HUES48 (cell line): ENCODE results near the gene SLMAP.

Experiments
- H3K27ac ChIP-seq: one replicate; pipeline ENCODE4 v1.7.0; 2013; ENCODE audit warnings: low read depth, low read length, inconsistent platforms
- H3K27me3 ChIP-seq: 2 replicates; pipeline ENCODE4 v1.6.1; 2013; ENCODE audit warnings: mild to moderate bottlenecking, low read length; ENCODE audit not compliant: control insufficient read depth, insufficient read depth
- H3K36me3 ChIP-seq: 2 replicates; pipeline ENCODE4 v1.6.1; 2013; ENCODE audit warnings: low read length; ENCODE audit not compliant: control insufficient read depth, insufficient read depth
- H3K4me1 ChIP-seq: 2 replicates; pipeline ENCODE4 v1.6.1; 2013; ENCODE audit warnings: mild to moderate bottlenecking, low read length; ENCODE audit not compliant: control insufficient read depth, insufficient read depth
- H3K4me3 ChIP-seq: 2 replicates; pipeline ENCODE4 v1.5.1; 2013; ENCODE audit warnings: mild to moderate bottlenecking, low read depth, low read length
- H3K9ac ChIP-seq: 2 replicates; pipeline ENCODE4 v1.6.1; 2013; ENCODE audit warnings: mild to moderate bottlenecking, low read depth, low read length, moderate library complexity
- H3K9me3 ChIP-seq: 2 replicates; pipeline ENCODE4 v1.6.1; 2013; ENCODE audit warnings: low read length; ENCODE audit not compliant: control insufficient read depth, insufficient read depth

Gene SLMAP

GRCh38 chr3:57889807-57890206 is 133.7 kb downstream of the SLMAP start:
- H3K9me3 ChIP-seq: no peaks in the 10 kb centered on the region
- 0 out of 2 replicates have a peak, but pooled peaks cover 7% of the 10 kb centered on the region for H3K36me3 ChIP-seq
- no peak overlapping the region for H3K9ac ChIP-seq
- no peaks in the 10 kb centered on the region for H3K27me3 ChIP-seq
- H3K27ac ChIP-seq: no peak overlapping the region
- no peak overlapping the region for H3K4me3 ChIP-seq
- H3K4me1 ChIP-seq: no peaks in the 10 kb centered on the region

- Histone ChIP-seq H3K27me3 (no peaks in the 10 kb centered on the region), H3K9ac (no peak overlapping the region), H3K9me3 (no peaks in the 10 kb centered on the region), H3K36me3 (0 out of 2 replicates have a peak, but pooled peaks cover 7% of the 10 kb centered on the region), H3K4me1 (no peaks in the 10 kb centered on the region), H3K4me3 (no peak overlapping the region), H3K27ac (no peak overlapping the region)
These were observed 134.8 kb downstream of the SLMAP start for GRCh38 chr3:57890874-57891273.

- no peak overlapping the region for H3K27ac ChIP-seq
- H3K27me3 ChIP-seq: no peaks in the 10 kb centered on the region
- no peak overlapping the region for H3K4me3 ChIP-seq
- no peaks in the 10 kb centered on the region for H3K9me3 ChIP-seq
- no peak overlapping the region for H3K9ac ChIP-seq
- H3K4me1 ChIP-seq: no peaks in the 10 kb centered on the region
- H3K36me3 ChIP-seq: peaks cover 15% of the 10 kb centered on the region
These were observed 136.3 kb downstream of the SLMAP start for GRCh38 chr3:57892423-57892822.

- H3K4me1 ChIP-seq: no peaks in the 10 kb centered on the region
- H3K4me3 ChIP-seq: no peak overlapping the region
These were observed 137.0 kb downstream of the SLMAP start for GRCh38 chr3:57893156-57893555.

GRCh38 chr3:57893668-57894067 is 137.6 kb downstream of the SLMAP start:
- Histone ChIP-seq H3K9me3 (no peaks in the 10 kb centered on the region), H3K4me1 (no peaks in the 10 kb centered on the region), H3K9ac (no peak overlapping the region), H3K36me3 (peaks cover 11% of the 10 kb centered on the region), H3K27ac (no peak overlapping the region), H3K4me3 (no peak overlapping the region), H3K27me3 (no peaks in the 10 kb centered on the region)

More at GRCh38 chr3:57893156-57893555, 137.0 kb downstream of the SLMAP start:
- Histone ChIP-seq H3K36me3 (peaks cover 11% of the 10 kb centered on the region), H3K27me3 (no peaks in the 10 kb centered on the region), H3K9me3 (no peaks in the 10 kb centered on the region), H3K27ac (no peak overlapping the region), H3K9ac (no peak overlapping the region)

GRCh38 chr3:57896031-57896430 is 139.9 kb downstream of the SLMAP start:
- Histone ChIP-seq H3K9me3 (no peaks in the 10 kb centered on the region), H3K27me3 (no peaks in the 10 kb centered on the region), H3K36me3 (peaks cover 16% of the 10 kb centered on the region), H3K9ac (no peak overlapping the region), H3K4me3 (no peak overlapping the region), H3K27ac (no peak overlapping the region), H3K4me1 (no peaks in the 10 kb centered on the region)

GRCh38 chr3:57896691-57897090 is 140.6 kb downstream of the SLMAP start:
- no peaks in the 10 kb centered on the region for H3K9me3 ChIP-seq
- H3K27ac ChIP-seq: no peak overlapping the region
- no peak overlapping the region for H3K4me3 ChIP-seq
- H3K4me1 ChIP-seq: no peaks in the 10 kb centered on the region
- H3K27me3 ChIP-seq: no peaks in the 10 kb centered on the region
- H3K9ac ChIP-seq: no peak overlapping the region
- peaks cover 16% of the 10 kb centered on the region for H3K36me3 ChIP-seq

GRCh38 chr3:57900786-57901185 is 144.7 kb downstream of the SLMAP start:
- H3K27me3 ChIP-seq: no peaks in the 10 kb centered on the region
- no peaks in the 10 kb centered on the region for H3K9me3 ChIP-seq
- no peak overlapping the region for H3K27ac ChIP-seq
- H3K9ac ChIP-seq: no peak overlapping the region
- no peak overlapping the region for H3K4me3 ChIP-seq
- H3K4me1 ChIP-seq: no peaks in the 10 kb centered on the region
- H3K36me3 ChIP-seq: peaks cover 20% of the 10 kb centered on the region

- no peaks in the 10 kb centered on the region for H3K4me1 ChIP-seq
- H3K4me3 ChIP-seq: no peak overlapping the region
- H3K27me3 ChIP-seq: no peaks in the 10 kb centered on the region
- H3K9ac ChIP-seq: no peak overlapping the region
- H3K9me3 ChIP-seq: no peaks in the 10 kb centered on the region
- no peak overlapping the region for H3K27ac ChIP-seq
- peaks cover 20% of the 10 kb centered on the region for H3K36me3 ChIP-seq
These were observed 147.2 kb downstream of the SLMAP start for GRCh38 chr3:57903124-57903890.

- H3K27ac ChIP-seq: no peak overlapping the region
These were observed 154.9 kb downstream of the SLMAP start for GRCh38 chr3:57910990-57911389.

GRCh38 chr3:57911593-57911992 is 155.5 kb downstream of the SLMAP start:
- Histone ChIP-seq H3K9ac (no peak overlapping the region), H3K36me3 (peaks cover 65% of the 10 kb centered on the region), H3K27me3 (no peaks in the 10 kb centered on the region), H3K4me3 (no peak overlapping the region), H3K27ac (no peak overlapping the region), H3K9me3 (no peaks in the 10 kb centered on the region), H3K4me1 (no peaks in the 10 kb centered on the region)

More at GRCh38 chr3:57910990-57911389, 154.9 kb downstream of the SLMAP start:
- no peaks in the 10 kb centered on the region for H3K4me1 ChIP-seq
- H3K36me3 ChIP-seq: peaks cover 59% of the 10 kb centered on the region
- no peaks in the 10 kb centered on the region for H3K27me3 ChIP-seq
- no peak overlapping the region for H3K9ac ChIP-seq
- no peaks in the 10 kb centered on the region for H3K9me3 ChIP-seq
- no peak overlapping the region for H3K4me3 ChIP-seq
